ENCODE results near the gene TEX54. TPM values are rescaled to one million over a fixed set of nuclear protein-coding genes. Genes with fewer than 3 reads are reported as not detected.
"Not testable (repeated sequence)": the region's sequence is repeated elsewhere in the genome, so short reads cannot be mapped to it uniquely, and the experiment has no call there.

The TEX54 gene
- total RNA-seq, 2 experiments from 2014 or later = not detected

- ATAC-seq (no peak), DNase-seq (no peak)
- Mint-ChIP-seq H3K36me3 (peaks cover 2% of the 10 kb centered on the region), H3K4me3 (no peak overlapping the region), H3K4me1 (peaks cover 39% of the 10 kb centered on the region), H3K9me3 (ENCODE audit: low read depth) (no peaks in the 10 kb centered on the region), H3K27me3 (no peaks in the 10 kb centered on the region), H3K27ac (no peak overlapping the region)
- CTCF ChIA-PET = interaction anchor here (0.9 to 4.1 kb wide), 10 partner anchors 9 to 199 kb away, joined by 3 to 74 read pairs (median 4); partner anchors contain the start of genes C11orf98, CSKMT, NXF1 and POLR2G
Measured at GRCh38 chr11:62863687-62864335, 31.2 kb upstream of the TEX54 start.

- CTCF ChIA-PET = interaction anchor here (0.6 to 4.1 kb wide), 23 partner anchors 10 to 437 kb away, joined by 3 to 74 read pairs (median 5); partner anchors contain the start of genes C11orf98, CSKMT, HNRNPUL2 and LBHD1
- H3K27me3 Mint-ChIP-seq; DNase-seq; H3K9me3 Mint-ChIP-seq (ENCODE audit: low read depth); H3K4me3 Mint-ChIP-seq; ATAC-seq; H3K36me3 Mint-ChIP-seq: not testable (repeated sequence)
- H3K4me1 Mint-ChIP-seq = peaks cover 55% of the 10 kb centered on the region
- peak overlapping the region; percentile 83 for H3K27ac Mint-ChIP-seq
Measured at GRCh38 chr11:62861564-62862192, 29.0 kb upstream of the TEX54 start.

- Mint-ChIP-seq H3K4me1 (peaks cover 59% of the 10 kb centered on the region), H3K27ac (peak overlapping the region; percentile 83), H3K4me3 (no peak overlapping the region), H3K9me3 (ENCODE audit: low read depth) (no peaks in the 10 kb centered on the region), H3K36me3 (peaks cover 6% of the 10 kb centered on the region), H3K27me3 (peaks cover under 1% of the 10 kb centered on the region)
- ATAC-seq (peak; percentile 41), DNase-seq (peak; percentile 51)
- CTCF ChIA-PET = interaction anchor here (0.8 to 4.1 kb wide), 19 partner anchors 9 to 436 kb away, joined by 3 to 74 read pairs (median 4); partner anchors contain the start of genes C11orf98, CSKMT, HNRNPUL2 and LBHD1
Measured at GRCh38 chr11:62860835-62861563, 28.4 kb upstream of the TEX54 start.

GRCh38 chr11:62859281-62859703, 26.7 kb upstream of the TEX54 start:
- ATAC-seq; H3K27me3 Mint-ChIP-seq; CTCF ChIA-PET; DNase-seq; H3K4me3 Mint-ChIP-seq; H3K27ac Mint-ChIP-seq; H3K9me3 Mint-ChIP-seq (ENCODE audit: low read depth): not testable (repeated sequence)
- Mint-ChIP-seq H3K36me3 (peaks cover 23% of the 10 kb centered on the region), H3K4me1 (peaks cover 64% of the 10 kb centered on the region)

- Mint-ChIP-seq H3K36me3 (peaks cover 34% of the 10 kb centered on the region), H3K9me3 (ENCODE audit: low read depth) (no peaks in the 10 kb centered on the region), H3K27me3 (peaks cover 3% of the 10 kb centered on the region), H3K4me1 (peaks cover 68% of the 10 kb centered on the region), H3K27ac (peak overlapping the region; percentile 91), H3K4me3 (peak overlapping the region; percentile 93)
- ATAC-seq (no peak), DNase-seq (no peak)
- CTCF ChIA-PET = interaction anchor here (1.1 to 3.8 kb wide), 6 partner anchors 17 to 316 kb away, joined by 3 to 57 read pairs (median 10); partner anchors contain the start of genes SLC3A2, TMEM179B and WDR74
Measured at GRCh38 chr11:62858201-62858600, 25.6 kb upstream of the TEX54 start.

GRCh38 chr11:62857541-62857982, 24.9 kb upstream of the TEX54 start:
- ATAC-seq = no peak
- H3K36me3 Mint-ChIP-seq = peaks cover 40% of the 10 kb centered on the region
- no peak for DNase-seq
- H3K9me3 Mint-ChIP-seq (ENCODE audit: low read depth) = no peaks in the 10 kb centered on the region
- H3K4me3 Mint-ChIP-seq = peak overlapping the region; percentile 93
- peak overlapping the region; percentile 91 for H3K27ac Mint-ChIP-seq
- peaks cover 3% of the 10 kb centered on the region for H3K27me3 Mint-ChIP-seq
- peaks cover 71% of the 10 kb centered on the region for H3K4me1 Mint-ChIP-seq
- CTCF ChIA-PET = interaction anchor here (1.1 to 3.8 kb wide), 6 partner anchors 17 to 315 kb away, joined by 3 to 57 read pairs (median 10); partner anchors contain the start of genes SLC3A2, TMEM179B and WDR74

GRCh38 chr11:62856333-62856895, 23.8 kb upstream of the TEX54 start:
- ATAC-seq (no peak), DNase-seq (no peak)
- Mint-ChIP-seq H3K27me3 (peaks cover 3% of the 10 kb centered on the region), H3K27ac (peak overlapping the region; percentile 91), H3K9me3 (ENCODE audit: low read depth) (no peaks in the 10 kb centered on the region), H3K36me3 (peaks cover 51% of the 10 kb centered on the region), H3K4me1 (peaks cover 72% of the 10 kb centered on the region), H3K4me3 (peak overlapping the region; percentile 93)
- CTCF ChIA-PET = interaction anchor here (0.6 to 3.8 kb wide), 15 partner anchors 9 to 311 kb away, joined by 3 to 57 read pairs (median 4); partner anchors contain the start of genes NXF1, SLC3A2, TMEM179B and TUT1

- CTCF ChIA-PET = interaction anchor here (0.8 to 3.8 kb wide), 15 partner anchors 9 to 310 kb away, joined by 3 to 57 read pairs (median 4); partner anchors contain the start of genes NXF1, SLC3A2, TMEM179B and TUT1
- Mint-ChIP-seq H3K4me3 (peak overlapping the region; percentile 93), H3K4me1 (peaks cover 68% of the 10 kb centered on the region), H3K36me3 (peaks cover 51% of the 10 kb centered on the region), H3K9me3 (ENCODE audit: low read depth) (no peaks in the 10 kb centered on the region), H3K27ac (peak overlapping the region; percentile 91), H3K27me3 (peaks cover 3% of the 10 kb centered on the region)
- DNase-seq = peak; percentile 99
- ATAC-seq = peak; percentile 86
Measured at GRCh38 chr11:62855571-62856332, 23.1 kb upstream of the TEX54 start.

GRCh38 chr11:62854825-62855570, 22.4 kb upstream of the TEX54 start:
- Mint-ChIP-seq H3K4me3 (peak overlapping the region; percentile 93), H3K27me3 (peaks cover 3% of the 10 kb centered on the region), H3K4me1 (peaks cover 63% of the 10 kb centered on the region), H3K27ac (peak overlapping the region; percentile 91), H3K9me3 (ENCODE audit: low read depth) (no peaks in the 10 kb centered on the region), H3K36me3 (peaks cover 51% of the 10 kb centered on the region)
- DNase-seq (no peak), ATAC-seq (no peak)
- CTCF ChIA-PET = interaction anchor here (0.8 to 3.8 kb wide), 14 partner anchors 10 to 487 kb away, joined by 3 to 57 read pairs (median 6); partner anchors contain the start of genes SLC3A2, TMEM179B and TUT1

GRCh38 chr11:62854013-62854824, 21.6 kb upstream of the TEX54 start:
- no peak for ATAC-seq
- Mint-ChIP-seq H3K27ac (peak overlapping the region; percentile 91), H3K9me3 (ENCODE audit: low read depth) (no peaks in the 10 kb centered on the region), H3K4me1 (peaks cover 57% of the 10 kb centered on the region), H3K36me3 (peaks cover 49% of the 10 kb centered on the region), H3K4me3 (peak overlapping the region; percentile 93), H3K27me3 (peaks cover 3% of the 10 kb centered on the region)
- DNase-seq = no peak
- CTCF ChIA-PET = interaction anchor here (0.6 to 3.8 kb wide), 11 partner anchors 11 to 486 kb away, joined by 3 to 28 read pairs (median 6); partner anchors contain the start of genes SLC3A2, TMEM179B and WDR74

Data from activated CD8-positive, alpha-beta memory T cell treated with anti-CD3 and anti-CD28 coated beads, Interleukin-2, amount 10 ng/mL, durations not matched to agents 7 days and 5 days (primary cell).